Gastroesophageal sphincter (tissue), 4 donors: ENCODE measurements around the gene ABR. TPM values are rescaled to one million over a fixed set of nuclear protein-coding genes. Genes with fewer than 3 reads are reported as not detected.

Experiments used
- ATAC-seq: fragments of 150-250 bp; one replicate; pipeline ENCODE4 v1.9.1; 2016; ENCODE audit warnings: mild to moderate bottlenecking, moderate library complexity
- H3K27ac ChIP-seq, 4 donors: fragments of 200-600 bp; sonication (generic) in 3 of 4; 1 replicate in 3 of 4; 2 replicates in 1 of 4; pipeline ENCODE4 v1.5.1; 2016 to 2019
- H3K27me3 ChIP-seq: fragments of 200-600 bp; sonication (generic); one replicate; pipeline ENCODE4 v1.5.1; 2019
- H3K36me3 ChIP-seq, 2 donors: fragments of 200-600 bp; sonication (generic); one replicate each; pipeline ENCODE4 v1.5.1; 2019; ENCODE audit warnings: control low read depth in 1 of 2
- H3K4me1 ChIP-seq, 3 donors: fragments of 200-600 bp; sonication (generic); 1 replicate in 2 of 3; 2 replicates in 1 of 3; pipeline ENCODE4 v1.5.1; 2016 to 2019; ENCODE audit warnings: control low read depth in 2 of 3
- H3K4me3 ChIP-seq, 2 donors: fragments of 200-600 bp; sonication (generic); one replicate each; pipeline ENCODE4 v1.5.1; 2019; ENCODE audit warnings: mild to moderate bottlenecking in 1 of 2, moderate library complexity in 1 of 2
- H3K9me3 ChIP-seq, 3 donors: fragments of 200-600 bp; sonication (generic); one replicate each; pipeline ENCODE4 v1.5.1; 2017 to 2019; ENCODE audit warnings: control low read depth in 2 of 3
- CTCF ChIP-seq, 4 experiments: fragments of 200-600 bp in 2 of 4; fragments of 450-650 bp in 2 of 4; sonication (generic) in 1 of 4; IDR thresholded peaks; one replicate each; pipeline ENCODE4 v1.5.1; 2017 to 2019; ENCODE audit warnings: antibody characterized with exemption in 4 of 4, mild to moderate bottlenecking in 2 of 4, moderate library complexity in 2 of 4
- EP300 ChIP-seq: sonication (generic); formaldehyde crosslinking; IDR thresholded peaks from one replicate; pipeline ENCODE4 v1.6.1; 2017; ENCODE audit warnings: antibody characterized with exemption, mild to moderate bottlenecking
- POLR2A ChIP-seq, 2 donors: fragments of 450-650 bp; IDR thresholded peaks; one replicate each; pipeline ENCODE4 v1.6.1; 2017; ENCODE audit warnings: antibody characterized with exemption in 2 of 2, mild to moderate bottlenecking in 2 of 2, moderate library complexity in 1 of 2
- POLR2AphosphoS5 ChIP-seq: sonication (generic); formaldehyde crosslinking; IDR thresholded peaks from one replicate; pipeline ENCODE4 v1.6.1; 2017; ENCODE audit warnings: antibody characterized with exemption
- WGBS, 2 donors: methylation state at CpG; one replicate each; pipeline ENCODE4 v1.1.5; 2018; ENCODE audit warnings: low coverage in 1 of 2; 5-methylcytosine and 5-hydroxymethylcytosine counted together
- total RNA-seq, 4 donors: library from RNA; depleted of rRNA; stranded (reverse); fragments of >200 nt; gene quantifications; one replicate each; pipeline ENCODE4 v1.1.0, GENCODE V29; 2016

The ABR gene
- total RNA-seq, 4 donors from 2014 or later = 62.6 to 147 (median 114) TPM

DNA sequence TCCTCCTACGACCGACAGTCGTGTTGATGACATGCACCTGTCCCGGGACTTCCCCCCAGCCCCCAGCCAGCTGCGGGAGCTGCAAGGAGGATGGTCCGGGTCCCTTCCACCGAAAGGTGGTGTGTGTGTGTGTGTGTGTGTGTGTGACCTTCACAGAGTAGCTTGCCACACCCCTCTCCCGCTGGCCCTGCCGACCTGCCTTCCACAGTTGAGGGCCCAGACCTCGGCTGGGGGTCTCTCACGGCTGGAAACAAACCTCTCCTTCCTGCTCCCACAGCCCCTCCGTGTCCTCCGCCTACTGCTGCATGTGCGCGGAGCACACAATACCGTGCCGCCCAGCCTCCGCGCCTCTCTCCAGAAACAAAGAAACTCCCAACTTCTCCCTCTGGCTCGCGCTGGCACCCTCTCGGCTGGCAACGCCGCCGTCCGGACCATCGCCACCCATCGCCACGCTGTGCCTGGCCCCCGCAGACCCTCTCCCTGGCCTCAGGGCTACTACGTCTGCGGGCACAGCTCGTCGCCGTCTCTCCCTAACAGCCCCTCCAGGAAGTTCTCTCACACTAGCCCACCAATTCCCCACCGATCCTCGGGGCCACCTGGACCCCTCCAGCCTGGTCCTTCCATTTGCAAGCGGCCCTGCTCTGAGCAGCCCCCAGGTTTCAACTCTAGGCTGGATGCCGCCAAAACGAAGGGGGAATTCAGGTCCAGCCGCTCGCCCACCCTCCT, 101.6 kb downstream of the ABR start:
- ATAC-seq = no peak
- Histone ChIP-seq H3K9me3 (no peaks in the 10 kb centered on the region), H3K27ac (no peak overlapping the region)

GRCh38 chr17:1077581-1077985, 102.2 kb downstream of the ABR start:
- Histone ChIP-seq H3K4me3 (no peak overlapping the region), H3K27ac (no peak overlapping the region), H3K9me3 (no peaks in the 10 kb centered on the region), H3K27me3 (no peaks in the 10 kb centered on the region), H3K4me1 (peaks cover 0 to 50% (median 15%) of the 10 kb centered on the region in 3 donors), H3K36me3 (peaks cover 0 to 88% of the 10 kb centered on the region in 2 donors)
- WGBS, 2 donors = 100% methylated on average over 1 of the region's 10 CpGs; no CpG with 5 or more reads in 1 of the 2 donors
- TF ChIP-seq EP300 = no peak
- TF ChIP-seq POLR2A (IDR thresholded peaks at IDR 0.05) = no peak
- TF ChIP-seq CTCF (IDR thresholded peaks at IDR 0.05) = no peak
- TF ChIP-seq POLR2AphosphoS5 = no peak
- ATAC-seq = no peak

More for the DNA sequence above, 101.6 kb downstream of the ABR start:
- H3K36me3 ChIP-seq = peaks cover 0 to 86% of the 10 kb centered on the region in 2 donors
- H3K27me3 ChIP-seq = no peaks in the 10 kb centered on the region
- 70 to 76% methylated on average over 4 to 19 of the region's 42 CpGs for WGBS, 2 donors
- TF ChIP-seq EP300 = no peak
- no peak for TF ChIP-seq POLR2A (IDR thresholded peaks at IDR 0.05)
- TF ChIP-seq POLR2AphosphoS5 = no peak
- TF ChIP-seq CTCF (IDR thresholded peaks at IDR 0.05) = no peak
- H3K4me3 ChIP-seq = no peak overlapping the region
- peaks cover 0 to 53% (median 16%) of the 10 kb centered on the region in 3 donors for H3K4me1 ChIP-seq

DNA sequence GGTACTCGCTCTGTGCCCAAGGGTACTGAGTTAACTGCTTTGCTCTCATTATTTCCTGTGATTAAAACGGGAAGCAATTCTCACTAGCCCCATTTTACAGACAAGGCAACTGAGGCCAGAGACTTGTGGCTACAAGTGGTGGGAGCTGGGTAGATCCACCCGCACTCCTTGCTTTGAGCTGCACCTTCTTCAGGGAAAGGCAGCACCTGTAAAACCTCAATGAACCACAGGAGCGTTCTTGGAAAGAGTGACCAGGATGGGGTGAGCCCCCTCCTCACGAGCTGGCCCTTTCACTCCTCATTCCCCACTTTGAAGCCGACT, 102.8 kb downstream of the ABR start:
- Histone ChIP-seq H3K27me3 (no peaks in the 10 kb centered on the region), H3K4me3 (no peak overlapping the region), H3K4me1 (peaks cover 0 to 44% (median 9%) of the 10 kb centered on the region in 3 donors), H3K36me3 (peaks cover 0 to 88% of the 10 kb centered on the region in 2 donors), H3K27ac (no peak overlapping the region), H3K9me3 (no peaks in the 10 kb centered on the region)
- no peak for ATAC-seq
- TF ChIP-seq CTCF (IDR thresholded peaks at IDR 0.05) (no peak), POLR2A (IDR thresholded peaks at IDR 0.05) (no peak), POLR2AphosphoS5 (no peak), EP300 (no peak)
- WGBS, 2 donors = 51% methylated on average over 2 of the region's 6 CpGs; no CpG with 5 or more reads in 1 of the 2 donors

- H3K4me1 ChIP-seq = peaks cover 0 to 39% (median 9%) of the 10 kb centered on the region in 3 donors
- ATAC-seq = no peak
- no peak overlapping the region for H3K27ac ChIP-seq
- no peak overlapping the region for H3K4me3 ChIP-seq
- no peaks in the 10 kb centered on the region for H3K9me3 ChIP-seq
- H3K36me3 ChIP-seq = peaks cover 0 to 88% of the 10 kb centered on the region in 2 donors
- 90 to 92% methylated on average over 5 to 7 of the region's 15 CpGs for WGBS, 2 donors
- H3K27me3 ChIP-seq = no peaks in the 10 kb centered on the region
- TF ChIP-seq CTCF (IDR thresholded peaks at IDR 0.05) (no peak), POLR2AphosphoS5 (no peak), EP300 (no peak), POLR2A (IDR thresholded peaks at IDR 0.05) (no peak)
These were observed 103.3 kb downstream of the ABR start for GRCh38 chr17:1076299-1076981.
